Measurements from ENCODE around the gene NF1.

- TF ChIP-seq MYC (IDR thresholded peaks at IDR 0.05; ENCODE audit: borderline replicate concordance, low read length), result no peak
- TF ChIP-seq, protein P1, sequence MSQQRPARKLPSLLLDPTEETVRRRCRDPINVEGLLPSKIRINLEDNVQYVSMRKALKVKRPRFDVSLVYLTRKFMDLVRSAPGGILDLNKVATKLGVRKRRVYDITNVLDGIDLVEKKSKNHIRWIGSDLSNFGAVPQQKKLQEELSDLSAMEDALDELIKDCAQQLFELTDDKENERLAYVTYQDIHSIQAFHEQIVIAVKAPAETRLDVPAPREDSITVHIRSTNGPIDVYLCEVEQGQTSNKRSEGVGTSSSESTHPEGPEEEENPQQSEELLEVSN (IDR thresholded peaks at IDR 0.05; ENCODE audit: borderline replicate concordance, low read depth), result no peak
- TF ChIP-seq, protein P2, sequence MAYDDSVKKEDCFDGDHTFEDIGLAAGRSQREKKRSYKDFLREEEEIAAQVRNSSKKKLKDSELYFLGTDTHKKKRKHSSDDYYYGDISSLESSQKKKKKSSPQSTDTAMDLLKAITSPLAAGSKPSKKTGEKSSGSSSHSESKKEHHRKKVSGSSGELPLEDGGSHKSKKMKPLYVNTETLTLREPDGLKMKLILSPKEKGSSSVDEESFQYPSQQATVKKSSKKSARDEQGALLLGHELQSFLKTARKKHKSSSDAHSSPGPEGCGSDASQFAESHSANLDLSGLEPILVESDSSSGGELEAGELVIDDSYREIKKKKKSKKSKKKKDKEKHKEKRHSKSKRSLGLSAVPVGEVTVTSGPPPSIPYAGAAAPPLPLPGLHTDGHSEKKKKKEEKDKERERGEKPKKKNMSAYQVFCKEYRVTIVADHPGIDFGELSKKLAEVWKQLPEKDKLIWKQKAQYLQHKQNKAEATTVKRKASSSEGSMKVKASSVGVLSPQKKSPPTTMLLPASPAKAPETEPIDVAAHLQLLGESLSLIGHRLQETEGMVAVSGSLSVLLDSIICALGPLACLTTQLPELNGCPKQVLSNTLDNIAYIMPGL (CRISPR knock-in tag; IDR thresholded peaks at IDR 0.05; ENCODE audit: borderline replicate concordance), result no peak
- no peak for TF ChIP-seq RFX5 (IDR thresholded peaks at IDR 0.05)
- no peak for TF ChIP-seq TP53 (CRISPR knock-in tag; IDR thresholded peaks at IDR 0.05)
- no peak for TF ChIP-seq POLR2A (IDR thresholded peaks at IDR 0.05; ENCODE audit: low read length)
- TF ChIP-seq, protein P3, sequence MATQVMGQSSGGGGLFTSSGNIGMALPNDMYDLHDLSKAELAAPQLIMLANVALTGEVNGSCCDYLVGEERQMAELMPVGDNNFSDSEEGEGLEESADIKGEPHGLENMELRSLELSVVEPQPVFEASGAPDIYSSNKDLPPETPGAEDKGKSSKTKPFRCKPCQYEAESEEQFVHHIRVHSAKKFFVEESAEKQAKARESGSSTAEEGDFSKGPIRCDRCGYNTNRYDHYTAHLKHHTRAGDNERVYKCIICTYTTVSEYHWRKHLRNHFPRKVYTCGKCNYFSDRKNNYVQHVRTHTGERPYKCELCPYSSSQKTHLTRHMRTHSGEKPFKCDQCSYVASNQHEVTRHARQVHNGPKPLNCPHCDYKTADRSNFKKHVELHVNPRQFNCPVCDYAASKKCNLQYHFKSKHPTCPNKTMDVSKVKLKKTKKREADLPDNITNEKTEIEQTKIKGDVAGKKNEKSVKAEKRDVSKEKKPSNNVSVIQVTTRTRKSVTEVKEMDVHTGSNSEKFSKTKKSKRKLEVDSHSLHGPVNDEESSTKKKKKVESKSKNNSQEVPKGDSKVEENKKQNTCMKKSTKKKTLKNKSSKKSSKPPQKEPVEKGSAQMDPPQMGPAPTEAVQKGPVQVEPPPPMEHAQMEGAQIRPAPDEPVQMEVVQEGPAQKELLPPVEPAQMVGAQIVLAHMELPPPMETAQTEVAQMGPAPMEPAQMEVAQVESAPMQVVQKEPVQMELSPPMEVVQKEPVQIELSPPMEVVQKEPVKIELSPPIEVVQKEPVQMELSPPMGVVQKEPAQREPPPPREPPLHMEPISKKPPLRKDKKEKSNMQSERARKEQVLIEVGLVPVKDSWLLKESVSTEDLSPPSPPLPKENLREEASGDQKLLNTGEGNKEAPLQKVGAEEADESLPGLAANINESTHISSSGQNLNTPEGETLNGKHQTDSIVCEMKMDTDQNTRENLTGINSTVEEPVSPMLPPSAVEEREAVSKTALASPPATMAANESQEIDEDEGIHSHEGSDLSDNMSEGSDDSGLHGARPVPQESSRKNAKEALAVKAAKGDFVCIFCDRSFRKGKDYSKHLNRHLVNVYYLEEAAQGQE (IDR thresholded peaks at IDR 0.05), result no peak
- TF ChIP-seq, protein P4, sequence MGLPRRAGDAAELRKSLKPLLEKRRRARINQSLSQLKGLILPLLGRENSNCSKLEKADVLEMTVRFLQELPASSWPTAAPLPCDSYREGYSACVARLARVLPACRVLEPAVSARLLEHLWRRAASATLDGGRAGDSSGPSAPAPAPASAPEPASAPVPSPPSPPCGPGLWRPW (IDR thresholded peaks at IDR 0.05), result no peak
- TF ChIP-seq RNF2 (IDR thresholded peaks at IDR 0.05; ENCODE audit: borderline replicate concordance, low read depth), result no peak
- no peak for TF ChIP-seq CTCF (IDR thresholded peaks at IDR 0.05)
- no peak for TF ChIP-seq JUN (IDR thresholded peaks at IDR 0.05)
- TF ChIP-seq JUNB (IDR thresholded peaks at IDR 0.05), result no peak
These were observed 129.6 kb downstream of the NF1 start for GRCh38 chr17:31224366-31224765.
